ENCODE data around the gene SQSTM1.
"Not testable (repeated sequence)": the region's sequence is repeated elsewhere in the genome, so short reads cannot be mapped to it uniquely, and the experiment has no call there.

DNA sequence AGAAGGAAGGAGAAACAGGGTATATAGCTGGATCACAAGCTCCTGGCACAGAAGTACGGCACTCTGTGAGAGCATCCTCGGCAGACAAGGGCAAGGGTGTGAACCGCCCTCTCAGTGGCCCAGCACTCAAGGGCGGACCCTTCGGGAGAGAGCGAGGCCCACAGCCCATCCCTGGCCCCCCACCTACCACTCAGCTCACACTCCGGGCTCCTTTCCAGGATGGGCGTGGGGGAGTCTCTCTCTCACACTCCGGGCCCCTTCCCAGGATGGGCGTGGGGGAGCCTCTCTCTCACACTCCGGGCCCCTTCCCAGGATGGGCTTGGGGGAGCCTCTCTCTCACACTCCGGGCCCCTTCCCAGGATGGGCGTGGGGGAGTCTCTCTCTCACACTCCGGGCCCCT is 50.8 kb downstream of the SQSTM1 start:
- not testable (repeated sequence) for TF ChIP-seq CTCF (conservative IDR thresholded peaks at IDR 0.05; ENCODE audit: low read depth, low read length); EZH2 (IDR thresholded peaks at IDR 0.05; ENCODE audit: borderline replicate concordance, low read depth, low read length, poor library complexity, severe bottlenecking)

All from A673 (cell line).